ENCODE data around the gene DNAJC13.

Gene DNAJC13

DNA sequence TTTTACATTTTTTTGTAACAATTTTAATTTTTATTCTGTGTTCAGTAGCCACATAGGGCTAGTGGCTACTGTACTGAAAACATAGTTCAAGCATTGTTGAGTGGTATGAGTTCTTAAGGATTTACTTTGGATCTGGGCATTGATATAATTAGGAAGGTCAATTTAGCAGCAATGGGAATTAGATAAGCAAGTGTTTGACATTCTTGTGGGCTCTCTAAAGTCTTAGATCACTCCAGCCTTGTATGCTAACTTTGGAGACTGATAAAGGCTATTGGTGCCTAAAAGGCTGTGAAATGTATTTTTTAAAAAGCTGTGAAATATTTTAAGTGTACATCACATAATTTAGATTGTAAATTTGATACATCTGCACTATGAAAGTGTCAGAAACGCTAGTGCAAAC is 2.5 kb upstream of the DNAJC13 start:
- TF ChIP-seq, protein P1, sequence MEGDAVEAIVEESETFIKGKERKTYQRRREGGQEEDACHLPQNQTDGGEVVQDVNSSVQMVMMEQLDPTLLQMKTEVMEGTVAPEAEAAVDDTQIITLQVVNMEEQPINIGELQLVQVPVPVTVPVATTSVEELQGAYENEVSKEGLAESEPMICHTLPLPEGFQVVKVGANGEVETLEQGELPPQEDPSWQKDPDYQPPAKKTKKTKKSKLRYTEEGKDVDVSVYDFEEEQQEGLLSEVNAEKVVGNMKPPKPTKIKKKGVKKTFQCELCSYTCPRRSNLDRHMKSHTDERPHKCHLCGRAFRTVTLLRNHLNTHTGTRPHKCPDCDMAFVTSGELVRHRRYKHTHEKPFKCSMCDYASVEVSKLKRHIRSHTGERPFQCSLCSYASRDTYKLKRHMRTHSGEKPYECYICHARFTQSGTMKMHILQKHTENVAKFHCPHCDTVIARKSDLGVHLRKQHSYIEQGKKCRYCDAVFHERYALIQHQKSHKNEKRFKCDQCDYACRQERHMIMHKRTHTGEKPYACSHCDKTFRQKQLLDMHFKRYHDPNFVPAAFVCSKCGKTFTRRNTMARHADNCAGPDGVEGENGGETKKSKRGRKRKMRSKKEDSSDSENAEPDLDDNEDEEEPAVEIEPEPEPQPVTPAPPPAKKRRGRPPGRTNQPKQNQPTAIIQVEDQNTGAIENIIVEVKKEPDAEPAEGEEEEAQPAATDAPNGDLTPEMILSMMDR (IDR thresholded peaks at IDR 0.05): no peak

DNA sequence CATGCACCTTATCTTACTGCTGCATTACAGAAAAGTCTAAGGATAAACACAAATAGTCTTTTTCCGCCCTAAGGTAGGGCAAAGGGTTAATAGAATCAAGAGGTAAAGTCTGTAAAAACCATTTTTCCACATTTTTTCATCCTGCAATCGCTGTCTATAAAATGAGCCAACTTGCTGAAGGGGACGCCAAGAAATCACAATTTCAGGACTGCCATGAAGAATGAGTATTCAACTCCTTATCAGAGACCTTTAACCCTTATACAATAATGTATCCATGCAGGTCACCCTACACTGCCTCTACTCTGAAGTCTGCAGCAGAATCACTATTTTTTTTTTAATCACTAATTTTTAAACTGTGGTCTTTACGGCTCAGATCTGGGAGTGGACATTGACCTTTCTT is 1.1 kb upstream of the DNAJC13 start:
- TF ChIP-seq, protein P1 (IDR thresholded peaks at IDR 0.05): no peak

DNA sequence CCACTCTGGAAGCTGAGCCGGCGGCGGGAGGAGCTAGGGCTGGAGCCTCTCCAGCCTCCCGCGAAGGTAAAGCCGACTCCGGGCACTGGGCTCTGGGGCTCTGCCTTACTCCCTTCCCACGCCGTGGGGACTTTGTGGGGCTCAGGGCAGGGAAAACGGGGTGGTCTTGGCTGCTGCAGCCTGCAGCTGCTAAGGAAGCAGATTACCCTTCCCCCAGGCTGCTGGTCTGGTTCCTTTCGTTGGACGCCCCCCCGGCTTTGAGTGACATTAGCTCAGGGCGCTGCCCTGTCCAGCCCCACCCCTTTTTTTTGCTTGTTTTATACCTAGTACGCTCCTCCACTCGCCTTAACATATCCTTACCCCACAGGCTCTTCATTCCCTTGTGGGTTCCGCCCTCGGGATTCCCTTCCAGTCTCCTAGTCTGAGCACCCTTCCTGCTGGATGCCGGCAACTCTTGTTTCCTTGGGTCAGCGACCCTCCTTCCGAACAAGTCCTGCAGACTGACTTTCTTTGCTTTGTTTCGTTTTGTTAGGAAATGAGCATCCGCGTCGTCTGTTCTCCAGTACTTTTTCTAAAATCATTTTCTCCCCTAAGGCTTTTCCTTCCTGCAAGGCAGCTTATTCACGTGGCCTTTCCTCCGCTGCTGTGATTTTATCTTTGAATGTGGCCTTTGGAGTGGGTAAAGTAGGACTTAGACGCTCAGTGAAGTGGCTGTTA is 551 bp downstream of the DNAJC13 start:
- TF ChIP-seq, protein P1 (IDR thresholded peaks at IDR 0.05): no peak

DNA sequence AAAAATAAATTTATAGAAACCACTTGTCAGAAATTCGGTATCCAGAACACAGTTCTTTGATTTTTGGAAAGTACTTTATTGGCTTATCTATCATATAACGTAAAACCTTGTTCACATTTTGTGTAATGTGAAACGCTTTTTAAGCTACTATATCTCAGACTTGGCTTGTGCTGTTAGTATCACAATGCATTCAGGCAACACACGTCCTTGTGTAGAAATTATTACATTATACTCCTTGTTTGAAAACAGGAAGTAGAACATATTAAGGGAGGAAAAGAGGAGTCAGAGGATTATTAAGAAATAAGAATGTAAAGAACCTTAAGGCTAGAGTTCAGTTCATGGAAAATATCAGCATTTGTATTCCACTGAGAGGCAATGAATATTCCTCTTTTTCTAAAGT is 1.6 kb downstream of the DNAJC13 start:
- TF ChIP-seq, protein P1 (IDR thresholded peaks at IDR 0.05): no peak

GRCh38 chr3:132421832-132422231 is 4.5 kb downstream of the DNAJC13 start:
- TF ChIP-seq, protein P1 (IDR thresholded peaks at IDR 0.05): no peak

DNA sequence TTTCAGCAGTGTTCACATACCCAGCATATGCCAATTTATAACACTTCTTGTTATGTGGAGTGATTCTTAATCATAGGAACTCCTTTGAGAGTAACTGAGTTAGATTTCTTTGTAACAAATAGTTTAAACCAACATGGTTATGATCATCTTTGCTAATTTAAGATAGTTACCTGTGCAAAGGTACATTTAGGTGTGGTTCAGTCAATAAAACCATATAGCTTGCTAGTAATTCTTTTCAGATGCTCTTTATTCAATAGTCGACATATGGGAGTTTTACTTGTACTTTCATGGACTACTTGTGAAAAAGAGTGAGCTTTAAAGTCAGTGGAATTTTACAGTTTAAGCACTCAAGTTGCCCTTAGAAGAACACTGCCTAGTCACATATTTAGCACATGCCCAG is 5.2 kb downstream of the DNAJC13 start:
- TF ChIP-seq, protein P1 (IDR thresholded peaks at IDR 0.05): no peak

DNA sequence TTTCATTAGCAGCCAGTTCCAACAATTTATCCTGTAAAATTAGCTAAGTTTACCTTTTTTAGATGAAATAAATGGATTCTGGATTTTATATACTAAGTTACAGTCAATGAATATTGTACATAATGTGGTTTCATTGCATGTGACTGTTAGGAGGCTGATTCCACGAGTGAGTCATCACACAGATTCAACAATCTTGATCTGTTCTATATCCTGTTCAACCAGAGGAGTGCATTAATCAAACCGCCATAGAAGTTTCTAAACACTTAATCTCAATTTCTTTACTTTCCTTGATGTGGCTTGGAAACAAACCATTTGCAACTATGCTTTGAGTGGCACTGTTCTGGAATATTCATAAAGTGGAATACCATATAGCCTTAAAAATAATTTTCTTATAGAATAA is 15.3 kb downstream of the DNAJC13 start:
- TF ChIP-seq, protein P1 (IDR thresholded peaks at IDR 0.05): no peak

DNA sequence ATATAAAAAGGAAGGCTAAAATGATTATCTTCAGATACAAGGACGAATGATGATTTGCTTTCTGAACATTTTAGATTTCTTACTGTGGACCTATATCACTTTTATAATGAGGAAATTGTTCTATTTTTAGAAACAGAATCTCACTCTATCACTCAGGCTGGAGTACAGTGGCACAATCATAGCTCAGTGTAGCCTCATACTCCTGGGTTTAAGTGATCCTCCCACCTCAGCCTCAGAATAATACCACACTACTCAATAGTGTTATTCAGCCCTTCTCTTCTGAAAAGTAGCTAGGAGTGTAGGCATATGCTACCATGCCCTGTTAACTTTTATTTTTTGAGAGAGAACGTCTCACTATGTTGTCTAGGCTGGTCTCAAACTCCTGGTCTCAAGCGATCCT is 15.8 kb downstream of the DNAJC13 start:
- TF ChIP-seq, protein P1 (IDR thresholded peaks at IDR 0.05): no peak

Measured in LNCAP (cell line).